HepG2 (cell line): ENCODE measurements around the gene FAM161A. TPM values are rescaled to one million over a fixed set of nuclear protein-coding genes. Genes with fewer than 3 reads are reported as not detected.

ENCODE experiments used
- ARID2 ChIP-seq: sonication (generic); formaldehyde crosslinking; IDR thresholded peaks from 2 replicates; pipeline ENCODE4 v1.8.1; 2022; ENCODE audit warnings: mild to moderate bottlenecking, missing genetic modification reagents, borderline replicate concordance
- CEBPG ChIP-seq: IDR thresholded peaks from 2 replicates; pipeline ENCODE4 v1.6.1; 2016
- GABPB1 ChIP-seq: IDR thresholded peaks from 2 replicates; pipeline ENCODE4 v1.6.1; 2016; ENCODE audit warnings: mild to moderate bottlenecking, missing genetic modification reagents, moderate library complexity, missing compliant biosample characterization
- HCFC1 ChIP-seq: fragments of 150-350 bp; IDR thresholded peaks from 2 replicates; pipeline ENCODE4 v1.6.1; 2014; ENCODE audit warnings: low read depth, low read length
- POLR2A ChIP-seq, 2 experiments: IDR thresholded peaks; 2 replicates each; pipeline ENCODE4 v1.6.1; 2011; ENCODE audit warnings: low read depth in 2 of 2, low read length in 2 of 2, mild to moderate bottlenecking in 1 of 2, moderate library complexity in 1 of 2; ENCODE audit not compliant: insufficient read depth in 1 of 2
- POLR2AphosphoS5 ChIP-seq: IDR thresholded peaks from 2 replicates; pipeline ENCODE4 v1.6.1; 2012; ENCODE audit warnings: low read depth, low read length
- RBAK ChIP-seq: sonication (generic); formaldehyde crosslinking; IDR thresholded peaks from 2 replicates; pipeline ENCODE4 v1.5.1; 2020; ENCODE audit warnings: mild to moderate bottlenecking, missing genetic modification reagents
- RNF219 ChIP-seq: sonication (generic); formaldehyde crosslinking; IDR thresholded peaks from 2 replicates; pipeline ENCODE4 v1.5.0; 2020; ENCODE audit warnings: mild to moderate bottlenecking, missing genetic modification reagents
- TCF12 ChIP-seq, 2 experiments: fragments of 450-650 bp in 1 of 2; sonication (generic) in 1 of 2; formaldehyde crosslinking in 1 of 2; IDR thresholded peaks; 2 replicates each; pipeline versions ENCODE4 v1.6.1 to v1.8.0; 2017 to 2022; ENCODE audit warnings: antibody characterized with exemption in 1 of 2, mild to moderate bottlenecking in 1 of 2, missing genetic modification reagents in 1 of 2, moderate library complexity in 1 of 2
- ZBTB25 ChIP-seq: IDR thresholded peaks from 2 replicates; pipeline ENCODE4 v1.6.1; 2018; ENCODE audit warnings: missing genetic modification reagents
- ZBTB26 ChIP-seq: IDR thresholded peaks from 2 replicates; pipeline ENCODE4 v1.6.1; 2016; ENCODE audit warnings: missing compliant biosample characterization, missing genetic modification reagents, borderline replicate concordance
- ZBTB7A ChIP-seq: sonication (generic); formaldehyde crosslinking; IDR thresholded peaks from 2 replicates; pipeline ENCODE4 v1.8.0; 2022; ENCODE audit warnings: mild to moderate bottlenecking, missing genetic modification reagents
- ZNF143 ChIP-seq: sonication (generic); formaldehyde crosslinking; IDR thresholded peaks from 2 replicates; pipeline ENCODE4 v1.4.0; 2020; ENCODE audit warnings: missing genetic modification reagents
- ZNF687 ChIP-seq: sonication (generic); formaldehyde crosslinking; IDR thresholded peaks from 2 replicates; pipeline ENCODE4 v1.5.1; 2020; ENCODE audit warnings: mild to moderate bottlenecking, missing genetic modification reagents, moderate library complexity
- ZNF800 ChIP-seq: sonication (generic); formaldehyde crosslinking; IDR thresholded peaks from 2 replicates; pipeline ENCODE4 v1.4.0; 2020; ENCODE audit warnings: missing genetic modification reagents
- ZSCAN5A ChIP-seq: sonication (generic); formaldehyde crosslinking; IDR thresholded peaks from 2 replicates; pipeline ENCODE4 v1.8.0; 2022; ENCODE audit warnings: mild to moderate bottlenecking, missing genetic modification reagents, borderline replicate concordance
- polyA plus RNA-seq, 8 experiments: library from polyadenylated mRNA; depleted of rRNA in 3 of 8; stranded (reverse) in 7 of 8; unstranded in 1 of 8; fragments of >200 nt; fragmentation: Illumina TruSeq in 4 of 8; extraction: Trizol in 4 of 8; gene quantifications; 2 replicates each; pipeline versions ENCODE4 v1.2.1 to v1.2.3, GENCODE V29; 2011 to 2016; ENCODE audit warnings: low read depth in 4 of 8, missing spikeins in 1 of 8, mixed read lengths in 1 of 8; ENCODE audit not compliant: insufficient read depth in 1 of 8
- total RNA-seq, 5 experiments: library from RNA; depleted of rRNA; stranded (reverse); fragments of >200 nt; fragmentation: Illumina TruSeq; extraction: Trizol; gene quantifications; 2 replicates each; pipeline ENCODE4 v1.2.3, GENCODE V29; 2016; ENCODE audit warnings: low read depth in 1 of 5

The FAM161A gene
- total and polyA plus RNA-seq, 2 of the 13 experiments (the other 11 are each of a cell fraction or from before 2014, with no cell fraction given), result 2.7 to 3.4 TPM

GRCh38 chr2:61888267-61889055 is 34.6 kb upstream of the FAM161A start, which contains the start of gene CCT4 (continued):
- TF ChIP-seq ZNF687 (CRISPR knock-in tag) (peak; percentile 99), TCF12 (IDR thresholded peaks at IDR 0.05) (no peak), TCF12 (CRISPR knock-in tag; IDR thresholded peaks at IDR 0.05) (peak; percentile 83; the same call in 1 of the 2 replicates), ZSCAN5A (CRISPR knock-in tag) (peak; percentile 50; the same call in 1 of the 2 replicates), POLR2AphosphoS5 (peak; percentile 97), CEBPG (peak; percentile 39; the same call in 1 of the 2 replicates), ZBTB26 (CRISPR knock-in tag) (peak; percentile 92), ZBTB7A (CRISPR knock-in tag) (peak; percentile 82), ZNF800 (CRISPR knock-in tag) (peak; percentile 78), HCFC1 (peak; percentile 88), POLR2A (IDR thresholded peaks at IDR 0.05; ENCODE audit: insufficient read depth in 1 of 2, low read depth in 2 of 2, low read length in 2 of 2) (peak; percentile 96 to 98), GABPB1 (peak; percentile 93), ZBTB25 (CRISPR knock-in tag) (peak; percentile 99), RNF219 (no peak), ZNF143 (CRISPR knock-in tag) (peak; percentile 63; the same call in 1 of the 2 replicates), ARID2 (peak; percentile 95), RBAK (no peak)
